T-helper 2 cell treated with Interferon-gamma antibody and Interleukin-4, amounts not matched to agents 100 ng/mL and 5 ng/mL, for 36 hours (primary cell): Measurements from ENCODE around the gene MYMX. TPM values are rescaled to one million over a fixed set of nuclear protein-coding genes. Genes with fewer than 3 reads are reported as not detected.

Experiments
- intact Hi-C: fragments of 100-400 bp; cut with micrococcal nuclease; formaldehyde crosslinking; loops from one replicate; pipeline ENCODE4 v1.15.1; 2023
- total RNA-seq: library from RNA; stranded (reverse); gene quantifications from 2 replicates; pipeline ENCODE4 v1.2.3, GENCODE V29; 2022

MYMX gene
- total RNA-seq, 1 donor from 2014 or later: not detected

DNA sequence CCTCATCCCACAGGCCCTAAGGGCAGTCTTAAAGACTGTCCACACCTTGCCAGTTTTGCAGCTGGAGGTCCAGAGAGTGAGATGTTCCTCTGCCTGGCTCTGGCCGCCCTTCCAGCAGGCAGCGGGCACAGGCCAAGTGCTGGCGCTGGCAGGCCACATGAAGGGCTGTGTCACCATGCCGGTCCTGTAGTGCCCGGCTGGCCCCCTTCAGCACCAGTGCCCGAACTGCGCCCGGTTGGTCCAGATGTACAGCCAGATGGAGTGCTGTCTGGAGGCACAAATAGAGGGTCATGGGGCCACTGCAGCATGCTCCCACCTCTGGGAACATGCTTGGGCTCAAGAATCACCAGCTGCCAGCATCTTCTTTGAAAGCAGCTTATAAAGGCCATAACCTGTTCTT lies 44.9 kb downstream of the MYMX start:
- intact Hi-C loops: no loop called here

DNA sequence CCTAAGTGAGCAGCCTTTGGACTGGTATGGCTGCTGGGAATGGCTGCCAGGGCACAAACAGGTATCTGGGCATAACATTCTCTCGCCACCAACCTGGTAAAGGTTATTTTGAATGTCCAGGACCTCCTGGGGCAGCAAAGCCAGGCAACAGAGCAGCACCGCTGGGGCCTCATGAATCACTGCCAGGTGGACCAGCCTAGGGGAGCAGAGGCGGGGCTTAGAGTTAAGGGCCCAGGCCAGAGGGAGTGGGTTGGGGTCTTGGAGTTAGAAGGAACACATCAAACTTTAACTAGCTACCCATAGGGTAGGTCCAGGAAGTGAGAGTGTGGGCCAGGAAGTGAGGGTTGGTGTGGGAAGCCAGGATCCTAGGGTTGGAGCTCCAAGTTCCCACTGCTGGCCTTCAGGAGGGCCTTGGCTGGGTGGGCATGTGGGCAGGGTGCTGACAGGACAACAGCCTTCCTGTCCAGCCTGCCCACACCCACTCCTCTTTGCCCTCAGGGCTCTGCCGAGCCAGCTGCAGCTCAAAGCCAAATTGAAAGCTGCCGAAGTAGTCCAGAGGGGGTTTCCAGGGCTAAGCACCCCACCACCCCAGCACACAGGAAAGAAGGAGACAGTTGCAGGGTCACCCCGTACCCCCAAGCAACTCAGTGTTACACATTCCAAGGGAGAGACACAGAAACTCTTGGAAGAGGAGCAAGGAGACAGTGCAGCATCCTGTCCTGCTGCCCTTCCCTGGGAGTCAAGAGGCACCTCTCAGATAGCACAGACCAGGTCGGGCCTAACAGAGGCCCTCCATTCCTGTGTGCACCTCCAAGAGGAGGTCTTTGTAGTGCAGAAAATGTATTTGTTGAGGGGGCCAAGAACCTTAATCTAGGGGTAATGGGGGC lies 46.0 kb downstream of the MYMX start:
- intact Hi-C loops: no loop called here

DNA sequence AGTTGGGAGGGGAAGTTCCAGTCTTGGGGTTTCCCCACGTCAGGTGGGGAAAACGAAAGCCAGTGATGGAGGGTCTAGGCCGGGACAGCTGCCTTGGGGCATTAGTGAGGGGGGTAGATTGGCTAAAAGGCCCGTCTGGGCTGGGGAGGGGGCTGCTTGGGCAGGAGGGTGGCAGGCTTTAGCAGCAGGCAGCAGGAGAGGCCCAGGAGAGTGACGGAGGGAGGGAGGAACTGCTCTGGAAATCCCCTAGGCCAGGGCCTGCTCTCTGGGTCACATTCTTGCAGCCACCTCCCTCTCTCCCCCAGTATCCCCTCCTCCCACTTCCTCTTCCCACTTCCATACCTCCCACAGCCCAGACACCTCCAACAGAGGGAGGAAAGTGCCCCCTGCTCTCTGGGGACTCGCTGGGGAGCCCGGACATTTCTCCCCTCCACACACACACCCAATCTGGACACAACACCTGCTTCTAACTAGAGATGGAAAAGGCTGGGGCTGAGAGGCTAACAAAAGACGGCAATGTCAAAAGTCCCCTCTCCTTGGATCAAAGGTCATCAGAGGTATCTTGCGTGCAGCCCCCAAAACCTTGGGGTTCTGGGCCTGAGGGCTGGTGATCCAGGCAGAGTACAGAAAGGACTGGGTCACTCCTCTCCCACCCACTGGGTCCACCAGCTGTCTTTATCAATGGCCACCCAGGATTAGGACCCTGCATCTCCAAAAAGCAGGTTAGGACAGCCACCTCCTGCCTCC lies 46.8 kb downstream of the MYMX start:
- intact Hi-C loops: loop anchor here (1.0 to 2.0 kb wide), 2 partner anchors 16 to 43 kb away; partner anchors contain the start of gene HSP90AB1

DNA sequence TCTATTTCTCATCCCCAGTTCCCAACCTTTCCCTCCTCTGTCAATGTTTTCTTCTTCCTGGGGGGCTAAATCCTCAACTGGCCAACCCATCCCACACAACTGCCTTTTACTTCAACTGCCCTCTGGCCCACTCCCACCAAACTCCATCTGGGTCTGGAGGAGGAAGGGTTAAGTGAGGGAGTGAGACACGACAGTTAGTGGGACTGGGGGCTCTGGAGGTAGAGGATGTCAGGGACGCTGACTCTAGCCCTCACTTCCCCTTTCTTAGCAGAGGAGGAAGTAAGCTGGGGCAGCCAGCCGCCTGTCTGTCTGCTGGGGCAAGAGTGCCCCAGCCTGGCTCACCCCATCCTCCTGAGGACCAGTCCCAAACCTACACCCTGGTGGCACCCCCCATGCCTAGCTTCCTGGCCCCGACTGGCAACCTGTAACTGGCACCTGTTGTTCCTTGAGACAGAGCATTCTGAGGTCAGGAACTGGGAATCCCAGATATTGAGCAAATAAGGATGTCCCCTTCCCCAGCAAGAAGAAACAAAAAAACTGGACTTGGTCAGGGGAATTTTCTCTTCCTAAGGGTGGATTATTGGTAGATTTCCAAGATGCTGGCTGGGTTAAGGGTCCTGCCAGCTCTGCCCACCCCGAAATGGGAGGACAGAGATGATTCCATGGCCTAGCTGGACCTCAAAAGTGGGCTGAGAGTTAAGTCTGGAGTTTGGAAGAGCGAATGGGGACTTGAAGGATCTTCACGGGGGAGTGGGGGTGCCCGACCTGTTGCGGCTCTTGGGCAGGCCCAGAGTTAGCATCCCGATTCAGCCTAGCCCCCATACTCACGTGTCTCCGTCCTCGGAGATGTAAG lies 47.7 kb downstream of the MYMX start:
- intact Hi-C loops: loop anchor here (1.0 to 5.0 kb wide), 5 partner anchors 7 to 1017 kb away; partner anchors contain the start of genes CDC5L, HSP90AB1 and SLC35B2

DNA sequence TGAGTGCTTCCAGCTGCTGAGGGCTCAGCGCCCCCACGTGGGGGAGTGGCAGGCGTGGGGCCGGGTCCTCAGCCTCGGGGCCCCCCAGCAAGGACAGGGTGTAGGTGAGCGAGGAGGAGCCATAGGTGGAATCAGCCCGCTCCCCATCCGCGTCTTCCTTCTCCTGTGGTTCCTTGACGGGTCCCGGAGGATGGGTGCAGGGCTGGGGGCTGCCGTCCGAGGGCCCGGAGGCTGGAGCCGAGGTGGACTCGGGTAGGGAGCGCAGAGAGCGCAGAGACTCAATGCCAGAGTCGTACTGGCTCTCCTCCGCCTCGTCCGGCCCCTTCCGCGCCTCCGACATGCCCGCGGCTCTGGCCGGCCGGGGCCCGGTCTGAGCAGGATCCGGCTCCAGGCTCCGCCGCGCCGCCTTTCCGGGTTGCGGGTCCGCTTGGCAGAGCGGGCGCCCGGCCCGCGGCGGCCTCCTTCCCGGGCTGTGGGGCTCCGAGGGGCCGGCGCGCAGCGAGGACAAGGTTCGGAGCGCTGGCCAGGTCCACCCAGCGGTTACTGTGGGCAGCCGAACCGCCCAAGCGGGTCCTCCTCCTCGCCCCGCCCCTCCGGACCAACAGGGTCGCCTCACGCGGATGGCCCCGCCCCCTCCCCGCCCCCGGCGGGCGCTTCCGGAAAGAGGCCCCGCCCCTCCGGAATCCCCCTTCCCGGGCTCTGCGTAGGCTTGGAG lies 48.4 kb downstream of the MYMX start, which contains the start of gene NFKBIE:
Gene NFKBIE, minus strand, starts transcription at position 545 of the 715 bp plus-strand sequence. Its CDS starts 205 bp downstream, at position 340.
- intact Hi-C loops: loop anchor here (1.0 to 5.0 kb wide), 4 partner anchors 8 to 1018 kb away; partner anchors contain the start of genes CDC5L and SLC35B2

DNA sequence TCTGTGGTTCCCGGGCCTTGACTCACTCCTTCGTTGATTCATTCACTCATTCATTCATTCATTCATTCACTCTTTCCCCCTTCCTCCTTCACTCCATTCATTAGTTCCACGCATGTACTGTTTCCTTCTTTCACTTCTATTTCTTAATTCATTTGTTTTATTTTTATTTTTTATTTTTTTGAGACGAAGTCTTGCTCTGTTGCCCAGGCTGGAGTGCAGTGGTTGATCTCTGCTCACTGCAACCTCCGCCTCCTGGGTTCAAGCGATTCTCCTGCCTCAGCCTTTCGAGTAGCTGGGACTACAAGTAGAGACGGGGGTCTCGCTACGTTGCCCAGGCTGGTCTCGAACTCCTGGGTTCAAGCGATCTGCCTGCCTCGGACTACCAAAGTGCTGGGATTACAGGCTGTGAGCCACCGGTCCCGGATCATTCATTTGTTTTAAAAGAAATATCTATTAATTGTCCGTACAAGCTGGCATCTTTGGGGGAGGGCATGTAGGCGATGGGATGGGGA lies 49.1 kb downstream of the MYMX start:
- intact Hi-C loops: loop anchor here (1.0 to 5.0 kb wide), 4 partner anchors 8 to 1018 kb away; partner anchors contain the start of genes CDC5L and SLC35B2

DNA sequence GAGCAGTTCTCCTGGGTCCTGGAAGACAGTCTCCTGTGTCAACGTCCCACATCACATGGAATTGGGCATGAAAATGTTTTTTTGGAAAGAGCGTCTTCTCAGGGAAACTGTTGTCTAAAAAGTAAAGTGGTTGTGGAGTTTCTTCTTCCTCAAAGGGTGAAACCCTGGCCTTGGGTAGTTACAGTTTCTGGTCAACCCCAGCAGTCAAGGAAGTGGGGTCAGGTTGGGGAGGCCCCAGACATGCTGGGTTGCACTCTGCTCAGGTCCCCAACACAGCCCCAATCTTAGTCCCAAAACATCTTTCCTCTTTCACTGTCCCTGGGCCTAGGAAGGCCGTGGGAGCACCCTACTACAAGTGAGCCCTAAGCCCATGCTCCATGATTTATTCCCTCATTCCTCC lies 49.6 kb downstream of the MYMX start:
- intact Hi-C loops: loop anchor here (5.0 kb wide), 2 partner anchors 121 to 1019 kb away; partner anchors contain the start of gene CDC5L

DNA sequence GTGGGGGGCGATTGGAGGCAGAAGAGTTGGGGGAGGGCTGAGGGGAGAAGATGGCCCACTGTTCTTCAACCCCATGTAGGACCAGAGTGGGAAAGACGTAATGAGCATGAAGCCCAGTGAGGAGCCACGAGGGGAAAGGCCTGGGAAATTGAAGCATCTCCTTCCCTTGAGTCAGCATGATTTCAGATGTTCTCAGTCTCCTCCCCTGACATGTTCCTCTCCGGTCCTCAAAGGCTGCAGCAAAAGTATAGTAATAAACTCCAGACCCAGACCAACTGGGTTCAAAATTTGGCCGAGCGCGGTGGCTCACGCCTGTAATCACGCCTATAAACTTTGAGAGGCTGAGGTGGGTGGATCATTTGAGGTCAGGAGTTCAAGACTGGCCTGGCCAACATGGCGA lies 50.5 kb downstream of the MYMX start:
- intact Hi-C loops: loop anchor here (5.0 kb wide), 2 partner anchors 120 to 1020 kb away; partner anchors contain the start of gene CDC5L

Other genes starting within 250 kb of the MYMX start
- 54.4 and 56.4 TPM in 2 replicates for gene MRPL14, start 89.5 kb upstream of the MYMX start, total RNA-seq
- 10.4 and 11.1 TPM in 2 replicates for gene TMEM63B, start 89.4 kb upstream of the MYMX start, total RNA-seq
- gene CAPN11, start 58.1 kb upstream of the MYMX start, total RNA-seq: not detected in 2 replicates
- gene SLC29A1, start 6.7 kb downstream of the MYMX start, total RNA-seq: 58.3 and 59.9 TPM in 2 replicates
- 884 and 889 TPM in 2 replicates for gene HSP90AB1, start 30.2 kb downstream of the MYMX start, total RNA-seq
- gene SLC35B2, start 40.6 kb downstream of the MYMX start, total RNA-seq: 30.4 and 30.7 TPM in 2 replicates
- 14.6 and 16.9 TPM in 2 replicates for gene NFKBIE, start 48.6 kb downstream of the MYMX start, total RNA-seq
- not detected in 2 replicates for gene TMEM151B, start 53.5 kb downstream of the MYMX start, total RNA-seq
- 17.5 TPM in 2 replicates for gene AARS2, start 96.4 kb downstream of the MYMX start, total RNA-seq
- gene SPATS1, start 125.7 kb downstream of the MYMX start, total RNA-seq: not detected in 2 replicates
- 27.1 and 27.3 TPM in 2 replicates for gene CDC5L, start 170.8 kb downstream of the MYMX start, total RNA-seq